ENCODE measurements around the gene RTL1.

The RTL1 gene

GRCh38 chr14:100903672-100904185 is at the start of gene RTL1:
TSS of gene RTL1 (minus strand) at chr14:100903722. CDS start at chr14:100884788, 18,934 bp downstream.
- DNase-seq (ENCODE audit: low read depth), result no peak

GRCh38 chr14:100950024-100950423 is 46.5 kb upstream of the RTL1 start:
- DNase-seq (ENCODE audit: low read depth), result no peak

- DNase-seq (ENCODE audit: low read depth), result no peak
Measured at GRCh38 chr14:100944052-100944451, 40.5 kb upstream of the RTL1 start.

GRCh38 chr14:100930270-100930669 is 26.7 kb upstream of the RTL1 start:
- no peak for DNase-seq (ENCODE audit: low read depth)

GRCh38 chr14:100915560-100915959 is 12.0 kb upstream of the RTL1 start:
- DNase-seq (ENCODE audit: low read depth), result no peak

- DNase-seq (ENCODE audit: low read depth), result peak; percentile 42
Measured at GRCh38 chr14:100914597-100915021, 11.1 kb upstream of the RTL1 start.

- no peak for DNase-seq (ENCODE audit: low read depth)
Measured at GRCh38 chr14:100911665-100912316, 8.3 kb upstream of the RTL1 start.

GRCh38 chr14:100910888-100911664 is 7.6 kb upstream of the RTL1 start:
- DNase-seq (ENCODE audit: low read depth), result no peak

GRCh38 chr14:100909439-100909838 is 5.9 kb upstream of the RTL1 start:
- DNase-seq (ENCODE audit: low read depth), result no peak

GRCh38 chr14:100907240-100907639 is 3.7 kb upstream of the RTL1 start:
- DNase-seq (ENCODE audit: low read depth), result peak; percentile 70

- no peak for DNase-seq (ENCODE audit: low read depth)
Measured at GRCh38 chr14:100906420-100906819, 2.9 kb upstream of the RTL1 start.

GRCh38 chr14:100905166-100905565 is 1.6 kb upstream of the RTL1 start:
- DNase-seq (ENCODE audit: low read depth), result no peak

GRCh38 chr14:100904307-100905087 is 975 bp upstream of the RTL1 start:
- no peak for DNase-seq (ENCODE audit: low read depth)

GRCh38 chr14:100903134-100903468 is 421 bp downstream of the RTL1 start:
- no peak for DNase-seq (ENCODE audit: low read depth)

GRCh38 chr14:100902295-100903133 is 1.0 kb downstream of the RTL1 start:
- peak; percentile 16 for DNase-seq (ENCODE audit: low read depth)

GRCh38 chr14:100901391-100902183 is 1.9 kb downstream of the RTL1 start:
- DNase-seq (ENCODE audit: low read depth), result no peak

- DNase-seq (ENCODE audit: low read depth), result peak; percentile 27
Measured at GRCh38 chr14:100900837-100901390, 2.6 kb downstream of the RTL1 start.

- no peak for DNase-seq (ENCODE audit: low read depth)
Measured at GRCh38 chr14:100899884-100900771, 3.4 kb downstream of the RTL1 start.

Measured in amniotic epithelial cell (primary cell).